ENCODE data around the gene DNASE1L2. TPM values are rescaled to one million over a fixed set of nuclear protein-coding genes. Genes with fewer than 3 reads are reported as not detected.

Gene DNASE1L2
- total RNA-seq, 1 donor from 2014 or later, result 0.21 TPM

GRCh38 chr16:2273931-2274330, 37.7 kb downstream of the DNASE1L2 start:
- no peak for DNase-seq (ENCODE audit: low read depth)
- TF ChIP-seq CTCF (IDR thresholded peaks at IDR 0.05; ENCODE audit: insufficient read depth, low read length, poor library complexity, severe bottlenecking), result no peak
- H3K36me3 ChIP-seq (ENCODE audit: control insufficient read depth, insufficient read depth, low read length), result no peaks in the 10 kb centered on the region
- no peaks in the 10 kb centered on the region for H3K27me3 ChIP-seq (ENCODE audit: control insufficient read depth, insufficient read depth, low read length)
- no peak overlapping the region for H3K4me3 ChIP-seq (ENCODE audit: low read depth, low read length)

- H3K4me3 ChIP-seq (ENCODE audit: low read depth, low read length), result no peak overlapping the region
- TF ChIP-seq CTCF (IDR thresholded peaks at IDR 0.05; ENCODE audit: insufficient read depth, low read length, poor library complexity, severe bottlenecking), result no peak
- no peaks in the 10 kb centered on the region for H3K36me3 ChIP-seq (ENCODE audit: control insufficient read depth, insufficient read depth, low read length)
- no peaks in the 10 kb centered on the region for H3K27me3 ChIP-seq (ENCODE audit: control insufficient read depth, insufficient read depth, low read length)
- DNase-seq (ENCODE audit: low read depth), result no peak
These were observed 39.5 kb downstream of the DNASE1L2 start for GRCh38 chr16:2275476-2276367.

- Histone ChIP-seq H3K36me3 (ENCODE audit: control insufficient read depth, insufficient read depth, low read length) (no peaks in the 10 kb centered on the region), H3K27me3 (ENCODE audit: control insufficient read depth, insufficient read depth, low read length) (no peaks in the 10 kb centered on the region), H3K4me3 (ENCODE audit: low read depth, low read length) (no peak overlapping the region)
- DNase-seq (ENCODE audit: low read depth), result no peak
- TF ChIP-seq CTCF (IDR thresholded peaks at IDR 0.05; ENCODE audit: insufficient read depth, low read length, poor library complexity, severe bottlenecking), result no peak
These were observed 40.3 kb downstream of the DNASE1L2 start for GRCh38 chr16:2276368-2277195.

- no peak overlapping the region for H3K4me3 ChIP-seq (ENCODE audit: low read depth, low read length)
- no peaks in the 10 kb centered on the region for H3K36me3 ChIP-seq (ENCODE audit: control insufficient read depth, insufficient read depth, low read length)
- H3K27me3 ChIP-seq (ENCODE audit: control insufficient read depth, insufficient read depth, low read length), result no peaks in the 10 kb centered on the region
- DNase-seq (ENCODE audit: low read depth), result no peak
- TF ChIP-seq CTCF (IDR thresholded peaks at IDR 0.05; ENCODE audit: insufficient read depth, low read length, poor library complexity, severe bottlenecking), result no peak
These were observed 41.4 kb downstream of the DNASE1L2 start for GRCh38 chr16:2277466-2278271.

- TF ChIP-seq CTCF (IDR thresholded peaks at IDR 0.05; ENCODE audit: insufficient read depth, low read length, poor library complexity, severe bottlenecking), result peak; percentile 17
- no peak overlapping the region for H3K4me3 ChIP-seq (ENCODE audit: low read depth, low read length)
- H3K36me3 ChIP-seq (ENCODE audit: control insufficient read depth, insufficient read depth, low read length), result no peaks in the 10 kb centered on the region
- DNase-seq (ENCODE audit: low read depth), result no peak
- H3K27me3 ChIP-seq (ENCODE audit: control insufficient read depth, insufficient read depth, low read length), result no peaks in the 10 kb centered on the region
These were observed 42.0 kb downstream of the DNASE1L2 start for GRCh38 chr16:2278272-2278608.
